Ovary (tissue), 9 donors: Measurements from ENCODE around the gene HIVEP1. TPM values are rescaled to one million over a fixed set of nuclear protein-coding genes. Genes with fewer than 3 reads are reported as not detected.

Source experiments
- DNase-seq, 5 donors: peaks; one replicate each; pipeline ENCODE4 v3.0.0-alpha.2; 2019 to 2020
- H3K27ac ChIP-seq, 2 donors: fragments of 200-600 bp; one replicate each; pipeline versions ENCODE4 v1.5.1 to v1.8.0; 2019 to 2022
- H3K27me3 ChIP-seq: fragments of 200-600 bp; one replicate; pipeline ENCODE4 v1.8.0; 2022
- H3K36me3 ChIP-seq: fragments of 200-600 bp; sonication (generic); one replicate; pipeline ENCODE4 v1.5.1; 2019
- H3K4me1 ChIP-seq: one replicate; pipeline ENCODE4 v1.8.1; 2013; ENCODE audit warnings: mild to moderate bottlenecking, moderate library complexity; ENCODE audit not compliant: insufficient read depth
- H3K4me3 ChIP-seq: fragments of 200-600 bp; sonication (generic); one replicate; pipeline ENCODE4 v1.5.1; 2017
- H3K9me3 ChIP-seq, 2 donors: fragments of 200-600 bp in 1 of 2; sonication (generic) in 1 of 2; one replicate each; pipeline versions ENCODE4 v1.5.1 to v1.8.1; 2013 to 2019; ENCODE audit warnings: mild to moderate bottlenecking in 1 of 2, moderate library complexity in 1 of 2
- CTCF ChIP-seq, 3 donors: fragments of 450-650 bp in 2 of 3; fragments of 200-600 bp in 1 of 3; IDR thresholded peaks; one replicate each; pipeline versions ENCODE4 v1.5.1 to v1.8.0; 2016 to 2022; ENCODE audit warnings: antibody characterized with exemption in 3 of 3, mild to moderate bottlenecking in 1 of 3
- EP300 ChIP-seq: sonication (generic); formaldehyde crosslinking; IDR thresholded peaks from one replicate; pipeline ENCODE4 v1.6.1; 2017; ENCODE audit warnings: antibody characterized with exemption
- POLR2A ChIP-seq: fragments of 450-650 bp; IDR thresholded peaks from one replicate; pipeline ENCODE4 v1.6.1; 2017; ENCODE audit warnings: antibody characterized with exemption, mild to moderate bottlenecking, moderate library complexity
- WGBS, 3 donors: extraction: QIAGEN DNeasy Blood & Tissue Kit in 1 of 3; methylation state at CpG; one replicate each; pipeline versions ENCODE4 v1.1.5 to v1.1.7; 2013 to 2017; 5-methylcytosine and 5-hydroxymethylcytosine counted together
- intact Hi-C, 4 donors: fragments of 100-400 bp; cut with DNase I; formaldehyde crosslinking; loops; one replicate each; pipeline versions ENCODE4 v1.11.0 to v1.15.1; 2022 to 2023
- polyA plus RNA-seq, 2 donors: library from polyadenylated mRNA; stranded (reverse); fragments of 200-250 nt in 1 of 2; fragments of 350-450 nt in 1 of 2; fragmentation: Illumina TruSeq in 1 of 2; extraction: RNeasy Lipid Tissue Mini Kit (QIAGEN cat#74804) in 1 of 2; gene quantifications; one replicate each; pipeline ENCODE4 v1.2.3, GENCODE V29; 2013 to 2014
- total RNA-seq, 7 donors: library from RNA; depleted of rRNA in 2 of 7; stranded (reverse); fragments of >200 nt in 2 of 7; fragmentation: NEBNext Ultra II Directional in 3 of 7; extraction: Animal tissue kit (Norgen Biotek cat#: 25700) in 3 of 7; gene quantifications; one replicate each; pipeline versions ENCODE4 v1.1.0 to v1.2.4, GENCODE V29; 2016 to 2023
- donor health status: DM: no; HTN: no; CAD: no; lungs with moderate emphysema.
- donor health status: DM: no; HTN: no; CAD: no.
- donor health status: Bipolar disorder and iron deficiency.
- donor health status: DM: yes; HTN: yes; CAD: no.
- donor health status: DM: no; HTN: no; CAD: no.
- donor health status: DM: yes; HTN: yes; CAD: no.

Gene HIVEP1
- total and polyA plus RNA-seq, 9 donors: 11.9 to 45.0 (median 27.0) TPM

DNA sequence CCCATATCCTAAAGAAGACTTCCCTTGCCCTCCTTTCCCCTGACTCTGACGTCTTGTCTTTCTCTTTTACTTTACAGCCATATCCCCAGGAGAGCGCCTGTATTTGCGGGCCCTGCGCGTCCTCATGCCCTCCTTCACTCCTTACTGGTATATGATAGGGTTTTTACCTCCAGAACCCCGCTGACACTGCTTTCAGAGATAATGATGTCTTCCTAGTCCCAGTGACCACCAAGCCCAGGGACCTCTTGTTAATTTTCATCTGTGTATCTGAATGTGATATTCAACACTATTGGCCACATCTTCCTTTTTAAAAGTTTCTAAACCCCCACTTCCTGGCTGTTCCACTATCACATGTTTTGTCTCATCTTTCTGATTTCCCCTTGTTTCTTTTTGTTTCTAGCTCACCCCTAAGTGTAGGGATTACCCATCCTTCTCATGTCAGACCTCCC lies 102.0 kb downstream of the HIVEP1 start:
- intact Hi-C loops: no loop called here
- 92 to 95% (median 94%) methylated on average over 6 of the region's 6 CpGs for WGBS, 3 donors
- Histone ChIP-seq H3K36me3 (no peaks in the 10 kb centered on the region), H3K4me1 (no peaks in the 10 kb centered on the region), H3K4me3 (no peak overlapping the region), H3K9me3 (no peaks in the 10 kb centered on the region), H3K27ac (no peak overlapping the region), H3K27me3 (no peaks in the 10 kb centered on the region)
- TF ChIP-seq POLR2A (no peak), EP300 (no peak), CTCF (IDR thresholded peaks at IDR 0.05) (no peak)
- DNase-seq: no peak

DNA sequence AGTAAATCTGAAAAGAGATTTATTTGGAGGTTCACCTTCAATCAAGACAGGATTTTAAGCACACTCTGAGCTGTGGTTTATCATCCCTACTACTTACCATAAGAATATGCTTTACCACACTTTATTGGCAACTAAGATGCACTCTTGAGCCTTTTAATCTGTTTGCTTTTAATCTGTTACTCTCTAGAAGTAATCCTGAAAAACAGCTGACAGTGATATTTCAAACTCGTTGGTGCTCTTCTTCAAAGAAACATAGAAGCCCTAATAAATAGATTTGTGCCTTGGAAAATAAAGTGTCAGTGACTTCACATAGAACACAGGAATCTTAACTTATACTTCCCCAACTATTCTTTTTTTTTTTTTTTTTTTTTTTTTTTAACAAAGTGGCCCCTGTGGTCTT lies 102.9 kb downstream of the HIVEP1 start:
- intact Hi-C loops: no loop called here
- H3K4me1 ChIP-seq: no peaks in the 10 kb centered on the region
- H3K4me3 ChIP-seq: no peak overlapping the region
- WGBS, 3 donors: 60 to 84% (median 66%) methylated on average over 1 of the region's 1 CpG
- no peaks in the 10 kb centered on the region for H3K36me3 ChIP-seq
- TF ChIP-seq POLR2A: no peak
- TF ChIP-seq EP300: no peak
- no peak for TF ChIP-seq CTCF (IDR thresholded peaks at IDR 0.05)
- H3K9me3 ChIP-seq: no peaks in the 10 kb centered on the region
- H3K27ac ChIP-seq: no peak overlapping the region
- H3K27me3 ChIP-seq: no peaks in the 10 kb centered on the region
- DNase-seq: no peak

GRCh38 chr6:12115492-12115891 lies 103.4 kb downstream of the HIVEP1 start:
- H3K9me3 ChIP-seq: no peaks in the 10 kb centered on the region
- H3K36me3 ChIP-seq: no peaks in the 10 kb centered on the region
- intact Hi-C loops: no loop called here
- no peak for DNase-seq
- H3K4me1 ChIP-seq: no peaks in the 10 kb centered on the region
- no peak for TF ChIP-seq POLR2A
- TF ChIP-seq CTCF (IDR thresholded peaks at IDR 0.05): no peak
- no peak for TF ChIP-seq EP300
- no peak overlapping the region for H3K4me3 ChIP-seq
- no peaks in the 10 kb centered on the region for H3K27me3 ChIP-seq
- H3K27ac ChIP-seq: no peak overlapping the region
- WGBS, 3 donors: 95 to 98% (median 97%) methylated on average over 4 of the region's 4 CpGs

DNA sequence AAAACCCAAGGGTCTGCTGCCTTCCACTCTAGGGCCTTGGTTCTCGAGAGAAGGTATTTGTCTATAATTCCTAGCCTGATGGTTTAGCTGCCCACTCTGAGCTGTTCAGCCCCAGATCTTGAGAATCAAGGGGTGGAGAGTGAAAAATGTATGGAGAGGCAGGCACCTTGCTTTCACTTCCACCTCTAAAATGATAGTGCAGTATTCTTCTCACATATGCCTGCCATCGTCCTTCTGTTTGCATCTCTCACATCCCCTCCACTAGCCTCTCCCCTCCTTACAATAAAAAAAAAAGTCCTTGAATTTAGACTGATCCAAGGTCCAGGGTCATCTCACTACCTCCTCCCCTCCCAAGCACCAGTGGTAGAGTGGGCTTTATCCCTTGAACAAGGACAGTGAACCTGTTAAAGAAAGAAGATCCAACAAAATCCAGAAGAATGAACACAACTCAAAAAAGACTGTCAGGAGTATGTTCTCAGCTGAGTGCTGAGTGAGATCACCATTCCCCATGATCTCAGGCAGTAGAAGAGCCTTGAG lies 104.2 kb downstream of the HIVEP1 start:
- no peak overlapping the region for H3K4me3 ChIP-seq
- no peaks in the 10 kb centered on the region for H3K27me3 ChIP-seq
- TF ChIP-seq EP300 (no peak), POLR2A (no peak), CTCF (IDR thresholded peaks at IDR 0.05) (no peak)
- DNase-seq: no peak
- H3K27ac ChIP-seq: no peak overlapping the region
- H3K4me1 ChIP-seq: no peaks in the 10 kb centered on the region
- no peaks in the 10 kb centered on the region for H3K9me3 ChIP-seq
- H3K36me3 ChIP-seq: no peaks in the 10 kb centered on the region
- intact Hi-C loops: no loop called here
- 96 to 99% (median 97%) methylated on average over 2 of the region's 2 CpGs for WGBS, 3 donors
